ENCODE measurements around the gene TAOK2.

Gene TAOK2

GRCh38 chr16:29999605-30000004, 25.9 kb downstream of the TAOK2 start:
- no peak for TF ChIP-seq CTCF (IDR thresholded peaks at IDR 0.05; ENCODE audit: low read depth, low read length)
- no peak for DNase-seq (ENCODE audit: low read depth in 2 of 2)
- H3K4me3 ChIP-seq (replicated peaks in 1 of 2; ENCODE audit: low read depth in 2 of 2, low read length in 2 of 2) = no peak overlapping the region

- no peak for DNase-seq (ENCODE audit: low read depth in 2 of 2)
- TF ChIP-seq CTCF (IDR thresholded peaks at IDR 0.05; ENCODE audit: low read depth, low read length) = no peak
- H3K4me3 ChIP-seq (replicated peaks in 1 of 2; ENCODE audit: low read depth in 2 of 2, low read length in 2 of 2) = no peak overlapping the region
These were observed 27.3 kb downstream of the TAOK2 start for GRCh38 chr16:30000735-30001631.

GRCh38 chr16:30002614-30003346, 29.1 kb downstream of the TAOK2 start:
- TF ChIP-seq CTCF (IDR thresholded peaks at IDR 0.05; ENCODE audit: low read depth, low read length) = no peak
- DNase-seq (ENCODE audit: low read depth in 2 of 2) = no peak

GRCh38 chr16:30003670-30004423, 30.2 kb downstream of the TAOK2 start:
- no peak for TF ChIP-seq CTCF (IDR thresholded peaks at IDR 0.05; ENCODE audit: low read depth, low read length)
- no peak for DNase-seq (ENCODE audit: low read depth in 2 of 2)
- no peak overlapping the region for H3K4me3 ChIP-seq (replicated peaks in 1 of 2; ENCODE audit: low read depth in 2 of 2, low read length in 2 of 2)

More at GRCh38 chr16:30002614-30003346, 29.1 kb downstream of the TAOK2 start:
- H3K4me3 ChIP-seq (replicated peaks in 1 of 2; ENCODE audit: low read depth in 2 of 2, low read length in 2 of 2) = no peak overlapping the region

GRCh38 chr16:30004424-30004776, 30.7 kb downstream of the TAOK2 start:
- TF ChIP-seq CTCF (IDR thresholded peaks at IDR 0.05; ENCODE audit: low read depth, low read length) = no peak
- no peak overlapping the region for H3K4me3 ChIP-seq (replicated peaks in 1 of 2; ENCODE audit: low read depth in 2 of 2, low read length in 2 of 2)
- no peak for DNase-seq (ENCODE audit: low read depth in 2 of 2)

- no peak overlapping the region for H3K4me3 ChIP-seq (replicated peaks in 1 of 2; ENCODE audit: low read depth in 2 of 2, low read length in 2 of 2)
- no peak for TF ChIP-seq CTCF (IDR thresholded peaks at IDR 0.05; ENCODE audit: low read depth, low read length)
These were observed 31.2 kb downstream of the TAOK2 start for GRCh38 chr16:30004811-30005242.

More at GRCh38 chr16:30004811-30005242, 31.2 kb downstream of the TAOK2 start:
- no peak for DNase-seq (ENCODE audit: low read depth in 2 of 2)

All from cardiac fibroblast (primary cell).